ENCODE results near the gene NKX1-1.

NKX1-1 gene

GRCh38 chr4:1416051-1416947 lies 10.1 kb upstream of the NKX1-1 start:
- DNase-seq, result no peak

GRCh38 chr4:1415681-1415981 lies 9.4 kb upstream of the NKX1-1 start:
- no peak for DNase-seq

- DNase-seq, result no peak
Measured at GRCh38 chr4:1414831-1415680, 8.8 kb upstream of the NKX1-1 start.

- no peak for DNase-seq
Measured at GRCh38 chr4:1413687-1414479, 7.6 kb upstream of the NKX1-1 start.

- no peak for DNase-seq
Measured at GRCh38 chr4:1413204-1413663, 7.0 kb upstream of the NKX1-1 start.

DNA sequence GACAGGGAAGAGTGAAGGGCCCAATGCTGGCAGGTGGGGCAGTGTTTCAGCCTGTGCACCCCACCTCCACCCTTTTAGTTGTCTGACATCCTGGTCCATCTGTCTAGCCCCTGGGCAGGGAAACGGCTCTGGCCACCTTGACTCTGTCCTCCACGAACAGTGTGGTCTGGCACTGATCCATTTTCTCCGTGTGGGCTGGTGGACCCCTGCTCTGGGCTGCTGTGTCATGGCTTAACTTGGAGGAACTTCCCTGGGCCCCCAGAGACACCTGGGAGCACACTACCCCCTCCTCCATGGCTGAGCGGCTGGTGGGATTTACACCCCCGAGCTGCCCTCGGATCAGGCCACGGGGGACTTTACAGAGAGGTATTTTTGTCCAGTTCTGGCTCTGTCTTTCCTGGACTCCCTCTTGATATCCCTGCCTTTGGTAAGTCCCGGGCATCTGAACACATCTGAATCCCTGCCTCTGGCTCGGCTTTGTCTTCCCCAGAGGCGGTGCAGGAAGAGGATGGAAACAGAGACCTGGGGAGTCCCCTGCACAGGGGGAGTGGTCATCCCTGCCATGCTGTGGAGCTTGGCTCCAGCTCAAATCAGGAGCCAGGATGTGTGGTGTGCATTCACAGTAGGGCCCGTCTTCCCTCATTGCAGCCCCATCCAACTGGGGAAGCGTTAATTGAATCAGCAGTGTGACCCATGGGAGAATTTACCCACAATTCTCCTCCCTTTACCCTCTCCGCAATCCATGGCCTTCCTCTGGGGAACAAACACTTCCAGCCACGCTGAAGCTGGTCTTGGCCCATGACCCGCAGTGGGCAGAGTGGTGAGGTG lies 6.3 kb upstream of the NKX1-1 start:
- no peak for DNase-seq

DNA sequence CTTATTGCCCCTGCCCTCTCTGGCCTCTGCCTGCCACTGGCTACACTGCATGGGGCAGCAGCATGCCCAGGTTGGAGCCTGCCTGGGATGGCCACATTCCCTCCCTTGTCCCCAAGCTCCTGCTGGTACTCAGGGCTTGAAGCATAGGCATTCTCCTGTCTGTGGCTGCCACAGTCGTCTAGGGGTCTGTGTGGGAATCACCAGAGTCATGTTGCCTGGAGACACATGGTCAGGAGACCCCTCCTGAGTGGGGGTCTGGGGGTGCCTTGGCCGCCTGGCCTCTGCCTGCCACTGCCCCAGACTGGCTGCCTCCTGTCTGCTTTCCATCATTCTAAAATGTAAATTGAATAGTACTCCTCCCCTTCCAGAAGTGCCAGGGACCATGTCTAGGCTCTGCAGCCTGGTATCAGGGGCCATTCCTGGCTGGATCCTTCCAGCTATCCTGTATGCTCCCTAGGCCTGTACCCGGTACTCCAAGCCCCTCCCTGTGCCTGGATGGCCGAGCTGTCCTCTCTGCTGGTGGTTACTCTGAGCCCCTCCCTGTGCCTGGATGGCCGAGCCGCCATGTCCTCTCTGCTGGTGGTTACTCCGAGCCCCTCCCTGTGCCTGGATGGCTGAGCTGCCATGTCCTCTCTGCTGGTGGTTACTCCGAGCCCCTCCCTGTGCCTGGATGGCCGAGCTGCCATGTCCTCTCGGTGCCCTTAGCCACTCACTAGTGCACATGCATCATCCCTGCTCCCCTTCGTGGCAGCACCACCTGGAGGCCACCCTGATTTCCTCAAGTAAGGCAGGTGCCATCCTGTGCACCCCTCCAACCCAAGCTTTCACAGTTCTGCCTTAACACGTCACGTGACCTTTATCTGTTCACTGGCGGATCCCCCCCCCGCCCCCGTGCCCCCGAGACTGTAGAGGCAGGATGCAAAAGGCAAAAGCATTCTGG lies 5.5 kb upstream of the NKX1-1 start:
- no peak for DNase-seq

DNA sequence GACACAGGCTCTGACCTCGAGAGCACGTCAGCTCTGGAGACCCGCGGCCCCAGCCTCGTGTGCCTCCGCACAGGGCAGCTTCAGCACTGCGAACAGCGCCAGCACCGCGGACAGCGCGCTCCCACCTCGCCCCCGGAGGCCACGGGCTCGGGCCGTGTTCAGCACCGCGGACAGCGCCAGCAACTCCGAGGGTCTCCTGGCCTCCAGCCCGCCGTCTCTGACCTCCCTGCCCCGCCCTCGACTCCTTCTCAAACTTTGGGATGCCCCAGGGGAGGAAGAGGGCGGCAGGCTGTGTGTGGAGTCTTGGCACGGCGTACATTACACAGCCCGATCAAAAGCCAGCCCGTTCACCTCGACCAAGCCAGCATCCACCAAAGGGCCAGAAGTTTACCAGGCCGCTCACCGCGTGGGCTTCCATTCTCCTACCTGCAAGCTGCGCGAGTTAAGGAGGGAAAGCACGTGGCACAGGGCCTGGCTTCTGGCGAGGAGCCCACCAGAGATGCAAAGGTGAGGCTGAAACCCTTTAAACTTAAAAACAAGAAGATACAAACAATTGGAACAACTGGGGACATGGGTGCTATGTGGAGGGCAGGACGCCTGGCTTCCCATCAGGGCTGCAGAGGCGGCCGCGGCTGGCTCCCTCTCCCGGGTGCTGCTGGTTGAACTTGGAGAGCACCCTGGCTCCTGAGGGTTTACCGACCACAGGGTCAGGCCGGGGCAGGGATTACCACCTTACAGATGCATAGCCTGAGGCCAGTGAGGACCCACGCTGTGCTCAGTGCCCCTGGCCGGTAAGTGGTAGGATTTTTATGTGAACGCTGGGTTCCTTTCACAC lies 4.5 kb upstream of the NKX1-1 start:
- DNase-seq, result peak; percentile 37

GRCh38 chr4:1409491-1410425 lies 3.5 kb upstream of the NKX1-1 start:
- no peak for DNase-seq

GRCh38 chr4:1409079-1409478 lies 2.8 kb upstream of the NKX1-1 start:
- no peak for DNase-seq

- no peak for DNase-seq
Measured at GRCh38 chr4:1408418-1408817, 2.2 kb upstream of the NKX1-1 start.

GRCh38 chr4:1407657-1408333 lies 1.6 kb upstream of the NKX1-1 start:
- DNase-seq, result no peak

DNA sequence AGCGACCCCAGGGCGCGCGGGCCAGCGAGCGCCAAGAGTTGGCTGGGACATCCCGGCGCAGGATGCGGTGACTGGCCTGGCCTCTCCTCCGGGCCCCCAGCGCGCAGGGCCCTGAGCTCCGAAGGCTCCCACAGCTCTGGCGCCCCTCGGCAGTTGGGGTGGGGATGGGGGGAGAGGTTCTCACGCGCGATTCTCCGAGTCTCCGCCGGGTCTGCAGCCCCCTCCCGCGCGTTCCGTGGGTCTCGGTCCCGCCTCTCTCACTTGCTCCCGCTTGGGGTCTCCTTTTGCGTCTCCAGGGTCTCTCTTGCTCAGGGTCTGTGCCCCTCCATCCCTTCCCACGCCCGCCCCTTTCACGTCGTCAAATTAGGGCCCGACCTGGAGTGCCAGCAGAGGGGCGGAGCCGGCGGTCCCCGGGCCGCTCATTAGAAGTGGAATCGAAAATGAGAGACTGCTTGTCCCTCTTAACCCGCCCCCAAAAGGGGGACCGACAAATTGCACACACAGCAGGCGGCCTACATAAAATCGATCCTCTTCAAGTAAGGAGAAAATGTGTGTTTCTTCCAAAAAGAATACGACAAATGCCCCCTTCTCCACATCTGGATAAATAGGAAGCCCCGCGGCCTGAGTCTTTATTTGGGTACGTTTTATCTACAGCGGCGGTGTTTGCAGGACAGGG lies 877 bp upstream of the NKX1-1 start:
- DNase-seq, result no peak

GRCh38 chr4:1405636-1406393 lies 427 bp downstream of the NKX1-1 start:
- DNase-seq, result no peak

- DNase-seq, result no peak
Measured at GRCh38 chr4:1405254-1405635, 997 bp downstream of the NKX1-1 start.

- no peak for DNase-seq
Measured at GRCh38 chr4:1404573-1405253, 1.5 kb downstream of the NKX1-1 start.

Data from effector CD8-positive, alpha-beta T cell (primary cell).